ENCODE results near the gene PDXDC1.
"Not testable (repeated sequence)": the region's sequence is repeated elsewhere in the genome, so short reads cannot be mapped to it uniquely, and the experiment has no call there.

DNA sequence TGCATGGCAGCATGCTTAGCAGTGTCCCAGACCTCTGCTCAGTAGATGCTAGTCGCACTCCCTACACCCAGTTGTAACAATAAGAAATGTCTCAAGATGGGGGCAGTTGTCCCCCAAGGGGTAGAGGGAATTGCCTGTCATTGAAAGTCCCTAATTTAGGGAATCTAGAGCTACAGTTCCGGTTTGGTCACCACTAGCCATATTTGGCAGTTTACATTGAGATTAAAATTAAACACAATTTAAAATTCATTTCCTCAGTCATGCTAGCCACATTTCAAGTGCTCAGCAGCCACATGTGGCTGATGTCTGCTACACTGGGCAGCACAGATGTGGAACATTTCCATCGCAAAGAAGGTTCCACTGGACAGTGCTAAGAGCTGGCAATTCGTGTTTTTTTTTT lies 4.1 kb downstream of the PDXDC1 start:
- not testable (repeated sequence) for TF ChIP-seq CTCF (IDR thresholded peaks at IDR 0.05); ZC3H11A (IDR thresholded peaks at IDR 0.05); FOSB (CRISPR knock-in tag; IDR thresholded peaks at IDR 0.05); POLR2A (IDR thresholded peaks at IDR 0.05; ENCODE audit: low read length); KDM1A (IDR thresholded peaks at IDR 0.05; ENCODE audit: low read depth); NFE2L2 (conservative IDR thresholded peaks at IDR 0.05; ENCODE audit: low read length); EP300 (IDR thresholded peaks at IDR 0.05); HOXA7 (CRISPR knock-in tag; IDR thresholded peaks at IDR 0.05); JUN (IDR thresholded peaks at IDR 0.05); SREBF2 (IDR thresholded peaks at IDR 0.05); MAZ (IDR thresholded peaks at IDR 0.05; ENCODE audit: borderline replicate concordance, low read depth, low read length)
- TF ChIP-seq, protein P1, sequence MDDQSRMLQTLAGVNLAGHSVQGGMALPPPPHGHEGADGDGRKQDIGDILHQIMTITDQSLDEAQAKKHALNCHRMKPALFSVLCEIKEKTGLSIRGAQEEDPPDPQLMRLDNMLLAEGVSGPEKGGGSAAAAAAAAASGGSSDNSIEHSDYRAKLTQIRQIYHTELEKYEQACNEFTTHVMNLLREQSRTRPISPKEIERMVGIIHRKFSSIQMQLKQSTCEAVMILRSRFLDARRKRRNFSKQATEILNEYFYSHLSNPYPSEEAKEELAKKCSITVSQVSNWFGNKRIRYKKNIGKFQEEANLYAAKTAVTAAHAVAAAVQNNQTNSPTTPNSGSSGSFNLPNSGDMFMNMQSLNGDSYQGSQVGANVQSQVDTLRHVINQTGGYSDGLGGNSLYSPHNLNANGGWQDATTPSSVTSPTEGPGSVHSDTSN (IDR thresholded peaks at IDR 0.05), result not testable (repeated sequence)
- TF ChIP-seq, protein P2, sequence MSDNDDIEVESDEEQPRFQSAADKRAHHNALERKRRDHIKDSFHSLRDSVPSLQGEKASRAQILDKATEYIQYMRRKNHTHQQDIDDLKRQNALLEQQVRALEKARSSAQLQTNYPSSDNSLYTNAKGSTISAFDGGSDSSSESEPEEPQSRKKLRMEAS (IDR thresholded peaks at IDR 0.05), result not testable (repeated sequence)

Data from A549 (cell line).